IMR-90 (cell line): ENCODE data around the gene LTO1. TPM values are rescaled to one million over a fixed set of nuclear protein-coding genes. Genes with fewer than 3 reads are reported as not detected.

Experiments used
- ATAC-seq: fragments of 200-7000 bp; cut with Tn5 transposase; 2 replicates; pipeline ENCODE4 v1.9.1; 2020; ENCODE audit warnings: low read depth, mild to moderate bottlenecking, moderate library complexity
- BruUV-seq: library from RNA; stranded (reverse); fragments of 400-500 nt; replicated peaks from 2 replicates; lab custom pipeline; 2021; lab: Mats Ljungman, UMichigan
- CTCF ChIA-PET: fragments of 300-600 bp; formaldehyde crosslinking; extraction: SDS; loops from one replicate; lab custom pipeline; 2021; ENCODE audit warnings: antibody characterized with exemption; lab: Yijun Ruan, JAX
- POLR2A ChIA-PET: fragments of 300-600 bp; sonication (Branson Sonifier 250); formaldehyde crosslinking; loops from one replicate; lab custom pipeline; 2022; ENCODE audit warnings: antibody characterized with exemption; ENCODE audit not compliant: unreplicated experiment; lab: Charles Lee
- DNase-seq: peaks from one replicate; pipeline ENCODE4 v3.0.0; 2013
- H2AFZ ChIP-seq: replicated peaks from 2 replicates; pipeline ENCODE3; 2013; ENCODE audit warnings: low read length, mild to moderate bottlenecking; ENCODE audit not compliant: poor library complexity
- H2AK5ac ChIP-seq: 2 replicates; pipeline ENCODE4 v1.6.1; 2013; ENCODE audit warnings: low read depth, low read length, inconsistent platforms
- H2AK9ac ChIP-seq: replicated peaks from 2 replicates; pipeline ENCODE3; 2013; ENCODE audit warnings: mild to moderate bottlenecking, low read depth, low read length, moderate library complexity; ENCODE audit not compliant: poor library complexity
- H2BK120ac ChIP-seq: 2 replicates; pipeline ENCODE4 v1.6.1; 2013; ENCODE audit warnings: low read depth, low read length, inconsistent platforms
- H2BK15ac ChIP-seq: 3 replicates; pipeline ENCODE4 v1.6.1; 2013; ENCODE audit warnings: low read depth, low read length, inconsistent platforms
- H2BK20ac ChIP-seq: 2 replicates; pipeline ENCODE4 v1.6.1; 2013; ENCODE audit warnings: low read depth, mild to moderate bottlenecking, inconsistent platforms, low read length, moderate library complexity
- H2BK5ac ChIP-seq: 2 replicates; pipeline ENCODE4 v1.6.1; 2013; ENCODE audit warnings: mild to moderate bottlenecking, low read depth, low read length, inconsistent platforms; ENCODE audit not compliant: poor library complexity, severe bottlenecking
- H3K14ac ChIP-seq: replicated peaks from 2 replicates; pipeline ENCODE4 v1.6.1; 2013; ENCODE audit warnings: low read depth, low read length, inconsistent platforms
- H3K18ac ChIP-seq: 2 replicates; pipeline ENCODE4 v1.6.1; 2013; ENCODE audit warnings: low read depth, low read length, control low read depth
- H3K23ac ChIP-seq: 2 replicates; pipeline ENCODE4 v1.6.1; 2013; ENCODE audit warnings: low read depth, low read length, inconsistent platforms
- H3K27ac ChIP-seq: 2 replicates; pipeline ENCODE4 v1.5.1; 2013; ENCODE audit warnings: mild to moderate bottlenecking, control low read depth, low read length; ENCODE audit not compliant: insufficient read depth
- H3K27me3 ChIP-seq: 2 replicates; pipeline ENCODE4 v1.6.1; 2013; ENCODE audit warnings: low read length; ENCODE audit not compliant: control insufficient read depth, insufficient read depth
- H3K36me3 ChIP-seq: 2 replicates; pipeline ENCODE4 v1.6.1; 2013; ENCODE audit warnings: low read length, mixed read lengths; ENCODE audit not compliant: control insufficient read depth, insufficient read depth
- H3K4ac ChIP-seq: 2 replicates; pipeline ENCODE4 v1.6.1; 2013; ENCODE audit warnings: low read depth, low read length, inconsistent platforms
- H3K4me1 ChIP-seq: 2 replicates; pipeline ENCODE4 v1.6.1; 2013; ENCODE audit warnings: low read length, mixed read lengths; ENCODE audit not compliant: control insufficient read depth, insufficient read depth
- H3K4me2 ChIP-seq: 2 replicates; pipeline ENCODE4 v1.6.1; 2013; ENCODE audit warnings: low read depth, mild to moderate bottlenecking, control low read depth, low read length, moderate library complexity
- H3K4me3 ChIP-seq: 2 replicates; pipeline ENCODE4 v1.5.1; 2013; ENCODE audit warnings: low read depth, mild to moderate bottlenecking, control low read depth, low read length, moderate library complexity; ENCODE audit not compliant: insufficient read depth
- H3K56ac ChIP-seq: 2 replicates; pipeline ENCODE4 v1.6.1; 2013; ENCODE audit warnings: low read length, inconsistent platforms; ENCODE audit not compliant: insufficient read depth; ENCODE audit errors: extremely low read depth
- H3K79me1 ChIP-seq, 2 experiments: 2 replicates each; pipeline ENCODE4 v1.6.1; 2013; ENCODE audit warnings: low read length in 2 of 2, inconsistent platforms in 1 of 2, low read depth in 1 of 2
- H3K9ac ChIP-seq: 2 replicates; pipeline ENCODE4 v1.6.1; 2013; ENCODE audit warnings: low read depth, low read length, control low read depth
- H3K9me1 ChIP-seq: 2 replicates; pipeline ENCODE4 v1.6.1; 2013; ENCODE audit warnings: low read length, inconsistent platforms; ENCODE audit not compliant: insufficient read depth
- H3K9me3 ChIP-seq: 2 replicates; pipeline ENCODE4 v1.6.1; 2013; ENCODE audit warnings: low read length; ENCODE audit not compliant: control insufficient read depth, insufficient read depth
- H4K20me1 ChIP-seq: 2 replicates; pipeline ENCODE4 v1.6.1; 2013; ENCODE audit warnings: low read length, inconsistent platforms; ENCODE audit not compliant: insufficient read depth
- H4K5ac ChIP-seq: 2 replicates; pipeline ENCODE4 v1.6.1; 2013; ENCODE audit warnings: mild to moderate bottlenecking, low read depth, low read length, control low read depth
- H4K8ac ChIP-seq, 2 experiments: 2 replicates each; pipeline ENCODE4 v1.6.1; 2013; ENCODE audit warnings: low read depth in 2 of 2, low read length in 2 of 2, control low read depth in 1 of 2, inconsistent platforms in 1 of 2
- H4K91ac ChIP-seq: 2 replicates; pipeline ENCODE4 v1.6.1; 2013; ENCODE audit warnings: low read depth, low read length, inconsistent platforms; ENCODE audit not compliant: insufficient read depth
- BHLHE40 ChIP-seq: fragments of 150-350 bp; IDR thresholded peaks from 2 replicates; pipeline ENCODE4 v1.6.1; 2016; ENCODE audit warnings: mild to moderate bottlenecking, low read depth, low read length
- MAZ ChIP-seq: IDR thresholded peaks from 2 replicates; pipeline ENCODE4 v1.6.1; 2012; ENCODE audit warnings: low read depth, mild to moderate bottlenecking, low read length, improper control_type of control experiment, moderate library complexity, borderline replicate concordance
- RAD21 ChIP-seq: IDR thresholded peaks from 2 replicates; pipeline ENCODE4 v1.6.1; 2012; ENCODE audit warnings: low read length, improper control_type of control experiment
- SMC3 ChIP-seq: fragments of 150-350 bp; IDR thresholded peaks from 2 replicates; pipeline ENCODE4 v1.6.1; 2016; ENCODE audit warnings: low read depth, mild to moderate bottlenecking, antibody characterized with exemption, low read length, moderate library complexity
- WGBS, 2 experiments: methylation state at CpG; one replicate each; pipeline versions ENCODE4 v1.1.5 to v1.1.7; 2013; ENCODE audit warnings: missing lambda C conversion rate in 2 of 2; ENCODE audit not compliant: insufficient read length in 1 of 2; ENCODE audit errors: extremely low coverage in 2 of 2; 5-methylcytosine and 5-hydroxymethylcytosine counted together
- dilution Hi-C: fragments of 300-500 bp; cut with HindIII; formaldehyde crosslinking; loops from one replicate; pipeline ENCODE4 v1.14.3; 2018; ENCODE audit warnings: low sequenced_read_pairs; ENCODE audit not compliant: unreplicated experiment
- in situ Hi-C: fragments of 300-500 bp; cut with MboI; formaldehyde crosslinking; loops from 3 replicates; pipeline ENCODE4 v1.14.3; 2019; ENCODE audit warnings: low sequenced_read_pairs, inconsistent platforms, mixed read lengths
- intact Hi-C: fragments of 100-400 bp; cut with micrococcal nuclease; formaldehyde crosslinking; loops from 2 replicates; pipeline ENCODE4 v1.10.0; 2022
- polyA plus RNA-seq, 3 experiments: library from polyadenylated mRNA; depleted of rRNA; stranded (reverse); fragments of >200 nt; gene quantifications; 2 replicates each; pipeline ENCODE4 v1.2.3, GENCODE V29; 2012; ENCODE audit warnings: low replicate concordance in 1 of 3
- total RNA-seq: library from RNA; depleted of rRNA; stranded (reverse); fragments of >200 nt; gene quantifications from 2 replicates; pipeline ENCODE4 v1.2.3, GENCODE V29; 2012
- TF ChIP-seq, protein P1 (sequence below): conservative IDR thresholded peaks from 2 replicates; pipeline ENCODE4 v1.5.1; 2012; ENCODE audit warnings: mild to moderate bottlenecking, low read depth, low read length, improper control_type of control experiment
- TF ChIP-seq, protein P2 (sequence below): fragments of 150-350 bp; IDR thresholded peaks from 2 replicates; pipeline ENCODE4 v1.6.1; 2016; ENCODE audit warnings: low read depth, mild to moderate bottlenecking, low read length, moderate library complexity, borderline replicate concordance

Gene LTO1
- total and polyA plus RNA-seq, 2 of the 4 experiments (the other 2 are of a cell fraction): 8.2 to 23.5 TPM

DNA sequence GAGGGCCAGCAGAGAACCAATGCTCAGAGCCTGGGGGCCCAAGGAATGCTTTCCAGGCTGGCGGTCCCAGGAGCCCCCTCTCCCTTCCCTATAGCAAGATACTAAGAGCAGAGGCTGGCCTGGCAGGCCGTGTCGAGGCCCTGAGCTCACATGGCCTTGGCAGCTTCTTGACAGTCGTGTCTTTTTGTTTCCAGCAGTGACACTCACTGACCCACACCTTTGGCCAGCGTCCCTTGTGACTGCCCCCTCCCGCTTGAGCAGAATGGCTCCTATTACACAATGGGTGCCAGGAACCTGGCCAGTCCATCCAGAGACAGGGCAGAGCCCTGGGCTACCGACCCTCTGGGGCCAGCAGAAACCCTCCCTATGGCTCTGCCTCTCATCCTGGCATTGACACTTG, 40.6 kb downstream of the LTO1 start:
- POLR2A ChIA-PET: no interaction called here
- 89% methylated on average over 3 of the region's 7 CpGs; no CpG with 5 or more reads in 1 of the 2 experiments for WGBS, 2 experiments

More for the DNA sequence above, 40.6 kb downstream of the LTO1 start:
- no peak for ATAC-seq
- H3K23ac ChIP-seq: no peak overlapping the region
- intact Hi-C loops: no loop called here
- H2BK5ac ChIP-seq: no peak overlapping the region
- no peaks in the 10 kb centered on the region for H3K36me3 ChIP-seq
- TF ChIP-seq, protein P1, sequence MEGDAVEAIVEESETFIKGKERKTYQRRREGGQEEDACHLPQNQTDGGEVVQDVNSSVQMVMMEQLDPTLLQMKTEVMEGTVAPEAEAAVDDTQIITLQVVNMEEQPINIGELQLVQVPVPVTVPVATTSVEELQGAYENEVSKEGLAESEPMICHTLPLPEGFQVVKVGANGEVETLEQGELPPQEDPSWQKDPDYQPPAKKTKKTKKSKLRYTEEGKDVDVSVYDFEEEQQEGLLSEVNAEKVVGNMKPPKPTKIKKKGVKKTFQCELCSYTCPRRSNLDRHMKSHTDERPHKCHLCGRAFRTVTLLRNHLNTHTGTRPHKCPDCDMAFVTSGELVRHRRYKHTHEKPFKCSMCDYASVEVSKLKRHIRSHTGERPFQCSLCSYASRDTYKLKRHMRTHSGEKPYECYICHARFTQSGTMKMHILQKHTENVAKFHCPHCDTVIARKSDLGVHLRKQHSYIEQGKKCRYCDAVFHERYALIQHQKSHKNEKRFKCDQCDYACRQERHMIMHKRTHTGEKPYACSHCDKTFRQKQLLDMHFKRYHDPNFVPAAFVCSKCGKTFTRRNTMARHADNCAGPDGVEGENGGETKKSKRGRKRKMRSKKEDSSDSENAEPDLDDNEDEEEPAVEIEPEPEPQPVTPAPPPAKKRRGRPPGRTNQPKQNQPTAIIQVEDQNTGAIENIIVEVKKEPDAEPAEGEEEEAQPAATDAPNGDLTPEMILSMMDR: no peak
- TF ChIP-seq MAZ (no peak), RAD21 (no peak), BHLHE40 (no peak), SMC3 (no peak)
- TF ChIP-seq, protein P2, sequence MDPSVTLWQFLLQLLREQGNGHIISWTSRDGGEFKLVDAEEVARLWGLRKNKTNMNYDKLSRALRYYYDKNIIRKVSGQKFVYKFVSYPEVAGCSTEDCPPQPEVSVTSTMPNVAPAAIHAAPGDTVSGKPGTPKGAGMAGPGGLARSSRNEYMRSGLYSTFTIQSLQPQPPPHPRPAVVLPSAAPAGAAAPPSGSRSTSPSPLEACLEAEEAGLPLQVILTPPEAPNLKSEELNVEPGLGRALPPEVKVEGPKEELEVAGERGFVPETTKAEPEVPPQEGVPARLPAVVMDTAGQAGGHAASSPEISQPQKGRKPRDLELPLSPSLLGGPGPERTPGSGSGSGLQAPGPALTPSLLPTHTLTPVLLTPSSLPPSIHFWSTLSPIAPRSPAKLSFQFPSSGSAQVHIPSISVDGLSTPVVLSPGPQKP: no peak
- H3K9me3 ChIP-seq: peaks cover 5% of the 10 kb centered on the region
- H2AK9ac ChIP-seq: no peak overlapping the region
- H2BK20ac ChIP-seq: no peak overlapping the region
- H3K4me2 ChIP-seq: no peak overlapping the region
- H4K20me1 ChIP-seq: no peaks in the 10 kb centered on the region
- H3K9ac ChIP-seq: no peak overlapping the region
- in situ Hi-C loops: loop anchor here (10.0 kb wide), 1 partner anchor 190 kb away; no protein-coding TSS in a partner anchor
- no peak overlapping the region for H3K4ac ChIP-seq
- H3K27me3 ChIP-seq: no peaks in the 10 kb centered on the region
- no peak overlapping the region for H4K8ac ChIP-seq
- peak overlapping the region; percentile 29 for H2AFZ ChIP-seq
- no peak overlapping the region for H3K14ac ChIP-seq
- CTCF ChIA-PET: no interaction called here
- 0 out of 2 replicates have a peak overlapping the region, but pooled peaks have one; percentile 15 for H2AK5ac ChIP-seq
- H3K4me3 ChIP-seq: no peak overlapping the region
- BruUV-seq: no TSS peak
- H3K9me1 ChIP-seq: peaks cover 9% of the 10 kb centered on the region
- no peak overlapping the region for H3K18ac ChIP-seq
- dilution Hi-C loops: no loop called here
- H3K56ac ChIP-seq: no peak overlapping the region
- 0 out of 2 replicates have a peak overlapping the region, but pooled peaks have one; percentile 7 for H2BK120ac ChIP-seq
- DNase-seq: no peak
- no peak overlapping the region for H2BK15ac ChIP-seq
- H4K5ac ChIP-seq: no peak overlapping the region
- H3K79me1 ChIP-seq: peaks cover 0 to 20% of the 10 kb centered on the region in 2 experiments; a peak in 2 of 4 replicates
- H3K4me1 ChIP-seq: peaks cover 5% of the 10 kb centered on the region
- H3K27ac ChIP-seq: no peak overlapping the region
- H4K91ac ChIP-seq: 0 out of 2 replicates have a peak overlapping the region, but pooled peaks have one; percentile 9
